Activated naive CD4-positive, alpha-beta T cell (primary cell): ENCODE measurements around the gene CTCFL.

Source experiments
- DNase-seq, 4 experiments: peaks; one replicate each; lab custom pipeline; 2025; lab: John Stamatoyannopoulos, UW

CTCFL gene

DNA sequence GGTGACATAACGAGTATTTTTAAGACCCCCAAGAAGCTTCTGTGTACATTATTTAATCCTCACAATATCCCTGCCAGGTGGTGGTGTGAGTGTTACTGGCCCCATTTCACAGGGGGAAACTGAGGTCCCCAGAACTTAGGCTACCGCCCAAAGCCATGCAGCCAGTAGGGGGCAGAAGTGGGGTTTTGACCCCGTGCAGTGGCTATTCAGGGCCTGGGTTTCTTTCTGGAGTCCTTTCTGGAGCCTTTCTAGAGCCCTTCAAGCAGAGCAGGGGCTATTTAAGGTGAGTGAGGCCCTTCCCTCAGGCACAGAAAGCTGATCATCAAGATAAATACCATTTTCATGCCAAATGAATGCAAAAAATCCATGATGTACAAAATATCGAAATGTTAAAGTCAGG is 59.0 kb downstream of the CTCFL start:
- no peak for DNase-seq

DNA sequence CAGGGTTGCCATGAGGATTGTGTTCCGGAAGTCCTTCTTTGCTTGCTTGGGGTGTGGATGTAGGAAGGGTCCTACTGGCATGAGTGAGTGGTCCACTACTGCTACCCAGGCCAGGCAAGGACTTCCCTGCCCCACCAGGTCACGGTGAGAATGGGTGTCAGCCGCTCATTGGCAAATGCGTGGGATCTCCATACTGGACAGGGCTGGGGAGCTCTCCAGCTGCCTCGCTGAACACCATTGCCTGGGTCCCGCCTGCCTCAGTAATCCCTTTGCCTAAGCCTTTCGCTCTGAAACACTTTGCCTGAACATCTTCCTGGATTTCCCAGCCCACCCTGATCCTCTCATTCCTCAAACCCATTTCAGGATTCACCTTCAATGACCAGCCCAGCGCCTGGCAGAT is 59.5 kb downstream of the CTCFL start:
- no peak for DNase-seq

DNA sequence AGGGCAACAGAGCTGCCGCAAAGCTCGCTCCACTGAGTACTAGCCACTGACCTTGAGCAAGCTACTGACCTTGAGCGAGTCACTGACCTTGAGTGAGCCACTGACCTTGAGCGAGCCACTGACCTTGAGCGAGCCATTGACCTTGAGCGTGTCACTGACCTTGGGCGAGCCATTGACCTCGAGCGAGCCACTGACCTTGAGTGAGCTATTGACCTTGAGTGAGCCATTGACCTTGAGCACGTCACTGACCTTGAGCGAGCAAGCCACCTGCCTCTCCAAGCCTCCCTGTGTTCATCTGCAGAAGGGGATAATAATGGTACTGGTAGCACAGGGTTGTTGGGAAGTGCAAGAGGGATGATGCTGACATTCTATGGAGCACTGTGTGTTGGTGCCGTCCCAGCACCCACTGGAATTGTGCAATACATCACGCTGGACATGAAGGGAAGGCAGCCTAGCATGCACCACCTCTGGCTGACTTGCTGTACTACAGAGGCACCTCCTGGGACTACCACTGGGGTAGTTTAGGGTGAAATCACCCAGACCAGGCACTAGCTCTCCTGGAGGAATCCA is 60.2 kb downstream of the CTCFL start:
- DNase-seq: no peak

DNA sequence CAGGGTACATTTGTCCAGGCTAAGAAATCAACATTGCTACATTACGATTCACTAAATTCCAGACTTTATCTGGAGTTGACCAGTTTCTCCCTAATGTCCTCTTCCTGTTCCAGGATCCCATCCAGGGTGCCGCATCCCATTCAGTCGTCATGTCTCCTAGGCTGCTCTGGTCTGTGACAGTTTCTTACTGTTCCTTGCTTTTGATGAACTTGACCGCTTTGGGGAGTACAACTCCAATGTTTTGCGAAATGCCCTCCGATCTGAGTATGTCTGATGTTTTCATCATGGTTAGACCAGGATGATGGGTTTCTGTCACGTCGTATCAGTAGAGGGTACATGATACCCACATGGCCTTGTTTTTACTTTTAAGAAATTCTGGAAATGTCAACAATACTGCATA is 62.2 kb downstream of the CTCFL start:
- no peak for DNase-seq

DNA sequence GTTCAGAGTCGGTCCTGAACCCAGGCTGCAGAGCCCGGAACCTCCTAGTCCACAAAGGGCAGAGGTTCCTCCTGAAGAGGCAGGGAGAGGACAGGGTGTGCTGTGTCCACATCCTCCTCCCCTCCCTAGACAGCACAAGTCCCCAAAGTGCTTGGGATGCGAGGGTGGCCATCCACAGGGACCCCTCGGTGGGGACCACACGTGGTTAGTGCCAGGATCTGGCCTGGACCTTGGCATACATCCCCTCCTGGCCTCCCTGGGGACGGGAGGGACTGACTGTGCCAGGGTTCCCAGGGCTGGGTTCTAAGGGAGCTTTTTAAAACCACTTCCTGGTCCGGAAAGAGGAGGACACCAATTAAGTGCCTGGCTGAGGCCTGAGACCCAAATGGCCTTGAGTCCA is 63.2 kb downstream of the CTCFL start:
- no peak for DNase-seq

DNA sequence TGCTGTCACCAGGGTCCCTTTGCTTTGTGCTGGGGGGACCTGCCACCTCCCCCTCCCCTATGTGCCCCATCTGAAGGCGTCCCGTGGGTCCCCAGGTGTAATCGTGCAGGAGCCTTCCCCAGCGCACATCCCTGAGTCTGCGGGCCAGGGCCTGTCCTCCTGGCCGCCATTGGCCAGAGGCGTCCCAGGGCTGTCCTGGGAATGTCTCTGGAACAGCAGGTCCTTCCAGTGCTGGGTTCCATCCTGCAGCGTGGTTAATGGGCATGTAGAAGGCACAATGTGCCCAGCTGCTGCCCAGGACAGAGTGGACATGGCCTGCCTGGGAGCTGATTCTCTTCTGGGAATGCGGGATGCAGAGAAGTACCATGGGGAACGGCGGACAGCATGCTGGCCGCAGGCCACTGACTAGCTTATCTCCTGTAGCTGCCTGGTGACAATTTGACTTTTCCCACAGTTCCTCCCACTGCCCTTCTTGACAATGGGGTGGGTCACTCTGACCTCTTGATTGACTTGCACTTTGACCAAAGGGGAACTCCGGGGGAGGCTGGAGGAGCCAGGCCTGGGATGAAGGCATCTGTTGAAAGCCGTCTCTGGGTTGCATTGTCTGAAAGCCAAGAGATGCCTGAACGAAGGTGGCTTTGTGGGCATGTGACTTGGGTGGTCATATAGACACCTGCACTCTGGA is 64.0 kb downstream of the CTCFL start:
- no peak for DNase-seq

DNA sequence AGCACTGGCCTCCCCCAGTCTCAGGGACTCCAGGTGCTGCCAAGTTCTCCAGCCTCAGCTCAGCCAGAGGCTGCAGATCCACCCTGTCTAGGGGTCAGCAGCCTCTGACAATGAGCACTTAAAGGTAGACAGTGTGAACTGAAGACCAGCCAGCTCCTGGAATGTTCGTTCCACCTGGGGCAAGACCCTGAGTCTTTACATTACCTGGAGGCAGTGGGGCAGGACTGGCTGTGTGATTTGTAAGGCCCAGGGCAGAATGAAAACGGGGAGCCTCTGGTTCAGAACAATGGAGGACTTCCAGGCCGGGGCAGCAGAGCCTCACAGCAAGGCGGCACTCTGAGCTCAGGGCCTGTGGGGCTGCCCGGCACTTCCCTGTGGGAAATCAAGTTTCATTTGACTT is 65.0 kb downstream of the CTCFL start:
- no peak for DNase-seq

DNA sequence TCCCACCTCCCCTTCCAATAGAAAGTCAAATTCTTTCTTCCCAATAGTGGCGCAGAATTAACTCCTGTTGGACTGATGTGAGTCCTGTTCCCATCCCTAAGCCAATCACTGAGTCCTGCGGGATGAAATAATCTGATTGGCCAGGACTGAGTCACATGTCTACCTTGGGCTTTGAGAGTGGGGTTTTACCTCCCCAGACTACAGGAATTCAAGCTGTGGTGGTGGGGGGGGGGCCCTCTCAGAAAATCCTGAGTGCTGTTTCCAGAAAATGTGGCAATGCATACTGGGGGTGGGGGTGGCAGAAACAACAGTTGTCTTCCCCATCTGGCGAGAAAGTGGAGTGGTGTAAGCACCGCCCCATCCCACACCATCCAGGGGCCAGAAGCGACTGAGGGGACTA is 65.7 kb downstream of the CTCFL start:
- no peak for DNase-seq

DNA sequence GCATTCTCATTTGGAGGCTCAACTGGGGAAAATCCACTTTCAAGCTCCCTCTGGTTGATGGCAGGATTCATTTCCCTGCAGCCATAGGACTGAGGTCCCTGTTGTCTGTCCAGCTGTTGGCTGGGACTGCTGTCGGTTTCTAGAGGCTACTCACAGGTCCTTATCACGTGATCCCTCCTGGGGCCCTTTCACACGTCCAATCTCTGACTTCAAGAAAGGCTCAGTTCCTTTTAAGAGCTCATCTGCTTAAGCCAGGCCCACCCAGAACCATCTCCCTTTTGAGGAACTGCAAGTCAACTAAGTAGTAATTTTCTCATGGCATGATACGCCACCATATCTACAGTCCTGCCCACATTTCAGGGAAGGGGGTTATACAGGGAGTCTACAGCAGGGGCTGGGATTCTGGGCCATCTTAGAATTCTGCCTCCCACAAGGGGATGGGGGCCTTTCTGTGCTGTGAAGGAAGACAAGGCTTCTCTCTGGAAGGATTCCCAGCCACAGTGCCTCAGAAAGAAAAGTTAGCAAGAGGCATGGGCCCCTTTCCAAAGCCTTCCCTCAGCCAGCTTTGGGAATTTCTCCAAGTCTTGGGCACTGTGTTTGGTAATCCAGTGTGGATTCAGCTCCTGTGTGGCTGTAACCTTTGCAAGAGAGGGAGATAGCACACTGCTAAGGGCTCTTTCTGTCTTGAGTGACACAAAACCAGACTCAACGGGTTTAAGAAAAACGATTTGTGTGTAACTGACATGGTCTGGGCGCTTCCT is 66.4 kb downstream of the CTCFL start:
- DNase-seq: no peak

DNA sequence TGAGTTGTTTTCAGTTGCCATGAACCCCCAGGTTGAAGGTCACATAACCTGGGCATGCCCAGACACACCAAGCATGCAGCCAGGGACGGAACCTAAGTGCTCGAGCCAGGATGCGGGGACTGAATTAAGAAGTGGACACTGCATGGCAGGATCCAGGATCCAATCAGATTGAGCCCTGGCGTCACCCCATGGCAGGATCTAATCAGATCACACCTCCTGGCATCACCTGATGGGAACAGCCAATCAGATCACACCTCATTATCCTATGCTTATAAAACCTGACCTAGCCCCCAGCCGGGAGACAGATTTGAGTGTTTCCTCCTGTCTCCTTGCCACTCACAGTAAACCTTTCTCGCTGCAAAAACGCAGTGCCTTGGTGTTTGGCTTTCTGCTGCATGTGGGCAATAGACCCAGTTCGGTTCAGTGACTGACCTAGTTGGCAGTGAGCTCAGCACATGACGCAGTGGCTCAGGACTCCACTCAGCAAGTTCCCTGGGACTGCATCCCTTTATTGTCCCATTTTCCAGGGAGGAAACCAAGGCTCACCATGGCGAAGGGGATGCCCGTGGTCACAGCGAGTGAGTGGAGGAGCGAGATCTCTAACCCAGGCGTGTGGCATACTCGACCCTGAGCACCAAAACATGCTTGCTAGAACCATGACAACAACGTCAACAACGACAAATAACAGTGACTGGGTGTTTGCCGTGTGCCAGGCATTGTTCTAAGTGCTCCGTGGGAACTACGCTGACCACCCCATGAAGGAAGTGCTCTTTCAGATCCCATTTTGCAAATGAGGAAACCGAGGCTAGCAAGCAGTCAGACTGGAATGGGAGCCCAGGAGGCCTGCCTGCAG is 67.5 kb downstream of the CTCFL start:
- no peak for DNase-seq

DNA sequence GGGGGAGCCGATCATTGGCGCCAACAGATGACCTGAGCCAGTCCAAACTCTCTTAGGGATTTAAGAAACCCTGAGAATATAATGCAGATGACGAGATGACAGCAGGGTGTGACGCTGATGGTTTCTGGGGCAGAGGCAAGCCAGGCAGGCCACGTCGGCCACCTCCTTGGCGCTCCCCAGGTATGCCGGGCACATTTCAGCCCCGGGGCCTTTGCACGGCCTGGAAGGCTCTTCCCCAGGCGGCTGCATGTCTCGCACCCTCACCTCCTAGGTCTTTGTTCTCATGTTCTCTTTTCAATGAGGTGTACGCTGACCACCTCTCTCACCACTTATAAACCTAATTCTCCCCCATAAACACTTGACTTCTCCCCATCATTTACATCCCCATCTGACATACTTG is 68.8 kb downstream of the CTCFL start:
- no peak for DNase-seq

DNA sequence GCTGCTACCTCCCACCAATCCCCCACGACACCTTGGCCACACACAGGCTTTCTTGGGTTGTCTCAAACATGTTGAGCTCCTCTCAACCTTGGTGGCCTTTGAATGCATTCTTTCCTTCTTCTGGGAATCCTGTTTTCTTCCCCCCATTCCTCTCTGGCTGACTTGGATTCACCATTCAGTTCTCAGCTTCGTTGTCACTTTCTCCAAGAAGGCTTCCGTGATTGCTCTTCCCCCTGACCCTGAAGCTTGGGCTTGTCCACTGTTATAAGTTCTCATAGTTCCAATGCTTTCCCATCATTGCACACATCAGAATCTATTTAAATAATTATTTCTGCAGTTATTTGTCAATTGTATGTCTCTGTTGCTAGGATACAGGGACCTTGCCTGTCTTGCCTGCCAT is 69.6 kb downstream of the CTCFL start:
- no peak for DNase-seq

DNA sequence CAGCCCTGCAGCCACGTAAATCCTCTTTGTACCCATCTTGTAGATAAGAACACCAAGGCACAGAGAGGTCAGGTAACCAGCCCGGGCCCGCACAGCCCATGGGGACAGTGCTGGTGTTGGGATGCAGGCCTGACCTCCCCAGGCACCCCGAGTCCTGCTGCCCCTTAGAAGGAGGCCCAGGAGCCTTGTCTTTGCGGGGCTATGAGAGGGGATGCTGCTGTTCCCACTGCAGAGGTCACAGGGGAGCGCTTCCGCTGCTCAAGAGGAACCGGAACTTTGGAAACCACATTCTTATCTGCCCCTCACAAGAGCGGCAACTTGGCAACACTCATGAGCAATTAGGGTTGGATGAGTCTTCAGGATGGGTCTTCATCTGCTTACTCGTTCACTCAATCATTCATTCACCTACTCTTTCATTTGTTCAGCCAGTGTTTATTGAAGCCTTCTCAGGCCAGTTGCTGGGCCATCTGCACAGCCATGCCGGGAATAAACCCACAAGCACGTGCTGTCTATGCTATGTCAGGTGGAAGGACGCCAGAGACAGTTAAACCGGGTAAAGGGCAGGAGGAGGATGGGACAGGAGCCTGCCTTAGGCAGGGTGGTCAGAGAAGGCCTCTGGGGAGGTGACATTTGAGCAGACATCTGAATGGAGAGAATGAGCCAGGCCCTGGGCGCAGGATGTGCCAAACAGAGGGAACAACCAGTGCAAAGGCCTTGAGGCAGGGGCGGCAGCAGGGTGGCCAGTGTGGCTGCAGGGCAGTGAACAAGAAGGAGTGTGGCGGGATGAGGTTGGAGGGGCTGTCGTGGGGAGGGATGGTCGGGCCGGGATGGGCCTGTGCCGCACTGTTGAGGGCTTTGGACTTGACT is 72.9 kb downstream of the CTCFL start:
- no peak for DNase-seq

DNA sequence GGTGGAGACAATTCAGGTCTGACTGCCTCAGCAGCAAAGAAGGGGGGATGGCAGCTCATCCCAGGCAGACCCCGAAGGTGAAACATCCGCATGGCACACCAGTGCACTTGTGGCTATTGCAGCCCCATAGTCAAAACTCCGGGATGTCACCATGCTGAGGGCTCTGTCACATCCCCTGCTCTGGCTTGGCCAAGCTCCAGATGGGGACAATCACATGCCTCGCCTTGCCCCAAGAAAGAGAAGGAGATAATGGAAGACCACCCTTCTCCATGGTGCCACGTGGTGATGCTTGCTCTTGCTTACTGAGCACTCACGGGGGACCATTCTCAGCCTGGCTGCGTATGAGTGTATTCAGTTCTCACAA is 73.5 kb downstream of the CTCFL start:
- DNase-seq: no peak

DNA sequence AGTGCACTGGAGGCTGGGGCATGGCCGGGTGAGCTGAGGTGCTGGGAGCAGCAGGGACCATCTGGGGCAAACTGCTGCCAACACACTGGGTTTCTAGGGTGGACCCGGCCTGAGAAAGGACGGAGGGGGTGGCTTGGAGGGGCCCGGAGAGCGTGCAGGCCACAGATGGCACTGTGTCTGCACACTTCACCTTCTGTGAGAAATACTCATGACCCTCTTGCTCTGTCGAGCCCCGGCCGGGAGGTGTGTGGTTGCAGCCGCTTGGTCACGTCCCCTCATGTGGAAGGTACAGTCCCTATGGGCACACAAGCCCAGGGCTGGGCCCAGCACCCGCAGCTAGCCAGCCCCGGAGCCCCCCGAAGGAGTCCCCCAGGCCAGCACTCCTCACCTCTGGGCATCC is 74.0 kb downstream of the CTCFL start:
- DNase-seq: no peak

DNA sequence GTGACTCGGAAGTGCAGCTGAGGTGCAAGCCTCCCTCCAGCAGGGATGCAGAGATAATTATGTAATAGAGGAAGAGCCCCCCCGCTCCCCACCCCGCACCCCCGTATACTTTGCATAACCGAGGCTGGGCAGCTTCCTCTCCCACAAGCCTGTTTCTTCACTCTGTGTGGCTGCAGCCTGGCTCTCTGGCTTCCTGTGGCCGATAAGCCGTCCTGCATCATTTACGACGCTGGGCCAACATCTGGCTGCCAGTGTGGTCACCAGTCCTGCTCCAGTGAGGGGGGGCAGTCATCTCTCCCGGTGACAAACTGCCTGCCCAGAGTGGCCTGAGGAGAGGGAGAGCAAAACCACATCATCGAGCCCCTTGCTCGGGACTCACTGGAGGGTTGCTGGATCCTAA is 74.5 kb downstream of the CTCFL start:
- DNase-seq: peak in 1 of 4 experiments; percentile 9

DNA sequence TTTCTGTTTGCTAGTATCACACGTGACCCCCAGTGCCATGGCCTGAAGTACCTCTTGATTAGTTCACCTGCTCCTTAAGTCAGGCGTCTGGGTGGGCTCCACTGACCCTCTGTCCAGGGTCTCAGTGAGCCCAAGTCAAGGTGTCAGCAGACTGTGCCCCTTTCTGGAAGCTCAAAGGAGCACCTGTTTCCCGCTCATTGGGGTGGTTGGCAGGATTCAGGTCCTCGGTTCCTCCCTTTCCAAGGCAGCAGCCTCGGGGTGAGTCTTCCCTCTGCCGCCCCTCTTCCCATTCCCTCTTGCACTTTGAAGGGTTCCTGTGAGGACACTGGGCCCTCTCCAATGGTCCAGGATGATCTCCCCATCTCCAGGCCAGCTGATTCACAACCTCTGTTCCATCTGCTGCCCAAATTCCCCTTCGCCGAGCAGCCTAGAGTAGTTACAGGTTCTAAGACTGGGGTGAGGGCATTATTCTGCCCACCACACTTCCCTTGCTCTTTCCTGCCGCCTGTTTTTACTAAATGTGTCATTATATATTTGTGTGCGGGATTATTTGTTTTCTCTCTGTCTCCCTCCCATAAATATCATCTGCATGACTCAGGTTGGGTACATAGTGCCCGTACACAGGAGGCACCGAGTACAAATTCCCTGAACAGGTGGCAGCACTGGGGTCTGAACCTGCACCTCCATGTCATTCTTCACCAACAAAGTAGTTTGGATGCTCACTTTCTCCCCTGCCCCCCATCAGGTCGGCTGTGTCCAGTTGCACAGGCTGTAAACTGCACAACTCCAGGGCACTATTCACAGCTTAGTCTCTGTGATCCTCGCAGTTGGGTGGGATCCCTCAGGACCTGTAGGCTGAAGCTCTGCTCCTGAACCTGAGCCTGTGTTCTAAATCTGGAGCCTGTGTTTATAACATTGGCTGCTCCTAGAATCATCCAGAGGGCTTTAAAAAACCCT is 75.3 kb downstream of the CTCFL start:
- no peak for DNase-seq

DNA sequence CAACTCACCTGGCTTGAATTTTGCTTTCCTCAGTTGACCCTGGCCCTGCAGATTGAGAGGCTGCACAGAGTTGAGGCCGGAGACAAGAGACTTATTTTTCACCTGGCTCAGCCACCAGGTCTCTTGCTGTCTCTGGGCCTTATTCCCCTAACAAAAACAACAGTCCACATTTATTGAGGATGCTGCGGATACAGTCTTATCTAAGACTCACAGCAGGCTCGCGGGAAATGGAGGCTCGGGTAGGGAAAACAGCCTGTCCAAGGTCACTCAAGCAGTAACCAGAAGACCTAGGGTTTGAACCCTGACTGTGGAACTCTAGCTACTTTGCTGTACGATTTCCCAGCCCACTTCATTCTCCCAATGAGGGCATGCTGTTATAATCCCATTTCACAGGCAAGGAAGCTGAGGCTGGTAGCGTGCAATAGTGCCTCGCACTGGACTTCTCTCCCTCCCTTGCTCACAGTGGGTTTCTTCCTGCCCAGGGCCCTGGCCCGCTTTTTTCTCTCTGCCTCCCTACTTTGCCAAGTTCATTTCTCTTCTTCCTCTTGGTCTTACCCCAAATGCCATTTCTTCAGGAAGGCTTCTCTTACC is 76.1 kb downstream of the CTCFL start:
- DNase-seq: no peak
